Endothelial cell of umbilical vein (primary cell): Measurements from ENCODE around the gene LYPD5. TPM values are rescaled to one million over a fixed set of nuclear protein-coding genes. Genes with fewer than 3 reads are reported as not detected.

Source experiments
- BruUV-seq: library from RNA; stranded (reverse); fragments of 400-500 nt; replicated peaks from 2 replicates; lab custom pipeline; 2021; lab: Mats Ljungman, UMichigan
- CTCF ChIA-PET: fragments of 300-600, 350-600 bp; sonication (Branson Sonifier 250); formaldehyde crosslinking; loops from one replicate; lab custom pipeline; 2021; ENCODE audit warnings: antibody characterized with exemption, inconsistent platforms; lab: Charles Lee
- POLR2A ChIA-PET: fragments of 300-600, 350-600 bp; sonication (Branson Sonifier 250); formaldehyde crosslinking; loops from one replicate; lab custom pipeline; 2021; ENCODE audit warnings: antibody characterized with exemption, inconsistent platforms; lab: Charles Lee
- DNase-seq: peaks from one replicate; pipeline ENCODE4 v3.0.0-alpha.2; 2011; ENCODE audit warnings: low read depth, low spot score
- FAIRE-seq: peaks from 2 replicates; lab custom pipeline; 2011; peaks lifted over from hg19 to GRCh38; lab: Jason Lieb, UNC
- H2AFZ ChIP-seq: 2 replicates; pipeline ENCODE4 v1.6.0; 2012; ENCODE audit warnings: low read depth, low read length, control low read depth, inconsistent platforms
- H3K27ac ChIP-seq: 2 replicates; pipeline ENCODE4 v1.5.1; 2011; ENCODE audit warnings: low read depth, mild to moderate bottlenecking, control low read depth, low read length, moderate library complexity; ENCODE audit not compliant: insufficient read depth
- H3K27me3 ChIP-seq, 2 experiments: 2 replicates each; pipeline versions ENCODE4 v1.6.0 to v1.6.1; 2011; ENCODE audit warnings: low read length in 2 of 2, mixed read lengths in 1 of 2; ENCODE audit not compliant: control insufficient read depth in 2 of 2, insufficient read depth in 2 of 2
- H3K36me3 ChIP-seq, 2 experiments: 2 replicates in 1 of 2; 3 replicates in 1 of 2; pipeline ENCODE4 v1.5.1; 2011; ENCODE audit warnings: low read length in 2 of 2, mild to moderate bottlenecking in 1 of 2, moderate library complexity in 1 of 2; ENCODE audit not compliant: control insufficient read depth in 2 of 2, insufficient read depth in 2 of 2; ENCODE audit errors: extremely low read depth in 1 of 2
- H3K4me1 ChIP-seq: 3 replicates; pipeline ENCODE4 v1.5.1; 2011; ENCODE audit warnings: mild to moderate bottlenecking, low read length; ENCODE audit not compliant: control insufficient read depth, insufficient read depth; ENCODE audit errors: extremely low read depth
- H3K4me2 ChIP-seq: 2 replicates; pipeline ENCODE4 v1.6.1; 2011; ENCODE audit warnings: low read length, control low read depth, mixed read lengths; ENCODE audit not compliant: insufficient read depth
- H3K4me3 ChIP-seq, 3 experiments: fragments of 200-600 bp in 1 of 3; sonication (generic), shearing (Covaris generic) in 1 of 3; replicated peaks in 1 of 3; 2 replicates each; pipeline ENCODE4 v1.5.1; 2011 to 2016; ENCODE audit warnings: control low read depth in 3 of 3, low read length in 3 of 3, mild to moderate bottlenecking in 2 of 3, inconsistent platforms in 1 of 3, low read depth in 1 of 3, moderate library complexity in 1 of 3; ENCODE audit not compliant: insufficient read depth in 1 of 3
- H3K79me2 ChIP-seq: 2 replicates; pipeline ENCODE4 v1.6.0; 2012; ENCODE audit warnings: low read length, inconsistent platforms; ENCODE audit not compliant: control insufficient read depth, insufficient read depth
- H3K9ac ChIP-seq: replicated peaks from 2 replicates; pipeline ENCODE3; 2011; ENCODE audit warnings: low read length, control low read depth; ENCODE audit not compliant: insufficient read depth; ENCODE audit errors: extremely low read depth
- H3K9me1 ChIP-seq: replicated peaks from 3 replicates; pipeline ENCODE4 v1.6.0; 2011; ENCODE audit warnings: mild to moderate bottlenecking, low read length; ENCODE audit not compliant: control insufficient read depth, insufficient read depth; ENCODE audit errors: extremely low read depth
- H3K9me3 ChIP-seq: replicated peaks from 2 replicates; pipeline ENCODE4 v1.5.1; 2012; ENCODE audit warnings: low read length, inconsistent platforms; ENCODE audit not compliant: control insufficient read depth, insufficient read depth
- H4K20me1 ChIP-seq: replicated peaks from 2 replicates; pipeline ENCODE3; 2011; ENCODE audit warnings: mild to moderate bottlenecking, low read length; ENCODE audit not compliant: control insufficient read depth, insufficient read depth; ENCODE audit errors: extremely low read depth
- EZH2 ChIP-seq: IDR thresholded peaks from 2 replicates; pipeline ENCODE4 v1.6.1; 2012; ENCODE audit warnings: borderline replicate concordance, low read depth, mild to moderate bottlenecking, moderate library complexity, low read length, inconsistent platforms; ENCODE audit not compliant: severe bottlenecking
- FOS ChIP-seq: IDR thresholded peaks from 2 replicates; pipeline ENCODE4 v1.6.1; 2011; ENCODE audit warnings: mild to moderate bottlenecking, low read length, moderate library complexity, borderline replicate concordance; ENCODE audit not compliant: insufficient read depth
- GATA2 ChIP-seq: IDR thresholded peaks from 2 replicates; pipeline ENCODE4 v1.7.0; 2011; ENCODE audit warnings: low read depth, mild to moderate bottlenecking, moderate library complexity, mixed read lengths, low read length; ENCODE audit not compliant: insufficient read length, insufficient read depth
- JUN ChIP-seq: IDR thresholded peaks from 2 replicates; pipeline ENCODE4 v1.6.1; 2011; ENCODE audit warnings: borderline replicate concordance, low read depth; ENCODE audit not compliant: insufficient read length, insufficient read depth
- MAX ChIP-seq: IDR thresholded peaks from 2 replicates; pipeline ENCODE4 v1.6.1; 2011; ENCODE audit not compliant: insufficient read depth, insufficient read length
- MYC ChIP-seq: IDR thresholded peaks from one replicate; pipeline ENCODE4 v1.6.1; 2011; ENCODE audit warnings: mild to moderate bottlenecking, low read depth, low read length
- POLR2A ChIP-seq: IDR thresholded peaks from 2 replicates; pipeline ENCODE4 v1.6.1; 2012; ENCODE audit warnings: low read depth, mild to moderate bottlenecking, control low read depth, low read length
- POLR2AphosphoS5 ChIP-seq: IDR thresholded peaks from 2 replicates; pipeline ENCODE4 v1.6.1; 2012; ENCODE audit warnings: low read depth, mild to moderate bottlenecking, control low read depth, low read length, moderate library complexity; ENCODE audit not compliant: insufficient read depth
- dilution Hi-C: fragments of 300-500 bp; cut with MboI; formaldehyde crosslinking; loops from one replicate; pipeline ENCODE4 v1.15.0; 2019; ENCODE audit warnings: low sequenced_read_pairs; ENCODE audit not compliant: extremely low pct_ligation_motif_present
- intact Hi-C: fragments of 100-400 bp; cut with micrococcal nuclease; formaldehyde crosslinking; loops from one replicate; pipeline ENCODE4 v1.10.0; 2022
- polyA plus RNA-seq, 4 experiments: library from polyadenylated mRNA; depleted of rRNA in 3 of 4; stranded (reverse) in 3 of 4; unstranded in 1 of 4; fragments of >200 nt; gene quantifications; 2 replicates each; pipeline versions ENCODE4 v1.2.1 to v1.2.3, GENCODE V29; 2011 to 2012; ENCODE audit warnings: missing spikeins in 1 of 4
- total RNA-seq: library from RNA; stranded (reverse); gene quantifications from 2 replicates; pipeline ENCODE4 v1.2.3, GENCODE V29; 2021
- TF ChIP-seq, protein P1 (sequence below), 2 donors: IDR thresholded peaks; 1 replicate in 1 of 2; 2 replicates in 1 of 2; pipeline ENCODE4 v1.5.1; 2011; ENCODE audit warnings: low read length in 2 of 2, mild to moderate bottlenecking in 2 of 2, moderate library complexity in 2 of 2, control low read depth in 1 of 2, inconsistent platforms in 1 of 2, low read depth in 1 of 2; ENCODE audit not compliant: insufficient read depth in 1 of 2; ENCODE audit errors: extremely low read depth in 1 of 2

The LYPD5 gene
- total and polyA plus RNA-seq, 2 donors (not counting 3 experiments of a cell fraction or from before 2014, with no cell fraction given): 0.28 TPM; not detected in 1

GRCh38 chr19:43751466-43752220, 50.6 kb downstream of the LYPD5 start:
- TF ChIP-seq MAX: no peak
- no peak for TF ChIP-seq EZH2
- TF ChIP-seq JUN: no peak
- TF ChIP-seq FOS: no peak
- no peak for TF ChIP-seq POLR2A
- TF ChIP-seq GATA2: no peak
- TF ChIP-seq, protein P1, sequence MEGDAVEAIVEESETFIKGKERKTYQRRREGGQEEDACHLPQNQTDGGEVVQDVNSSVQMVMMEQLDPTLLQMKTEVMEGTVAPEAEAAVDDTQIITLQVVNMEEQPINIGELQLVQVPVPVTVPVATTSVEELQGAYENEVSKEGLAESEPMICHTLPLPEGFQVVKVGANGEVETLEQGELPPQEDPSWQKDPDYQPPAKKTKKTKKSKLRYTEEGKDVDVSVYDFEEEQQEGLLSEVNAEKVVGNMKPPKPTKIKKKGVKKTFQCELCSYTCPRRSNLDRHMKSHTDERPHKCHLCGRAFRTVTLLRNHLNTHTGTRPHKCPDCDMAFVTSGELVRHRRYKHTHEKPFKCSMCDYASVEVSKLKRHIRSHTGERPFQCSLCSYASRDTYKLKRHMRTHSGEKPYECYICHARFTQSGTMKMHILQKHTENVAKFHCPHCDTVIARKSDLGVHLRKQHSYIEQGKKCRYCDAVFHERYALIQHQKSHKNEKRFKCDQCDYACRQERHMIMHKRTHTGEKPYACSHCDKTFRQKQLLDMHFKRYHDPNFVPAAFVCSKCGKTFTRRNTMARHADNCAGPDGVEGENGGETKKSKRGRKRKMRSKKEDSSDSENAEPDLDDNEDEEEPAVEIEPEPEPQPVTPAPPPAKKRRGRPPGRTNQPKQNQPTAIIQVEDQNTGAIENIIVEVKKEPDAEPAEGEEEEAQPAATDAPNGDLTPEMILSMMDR (IDR thresholded peaks at IDR 0.05; ENCODE audit: extremely low read depth in 1 of 2, insufficient read depth in 1 of 2, low read depth in 1 of 2, low read length in 2 of 2): no peak
- no peak for TF ChIP-seq POLR2AphosphoS5
- no peak for TF ChIP-seq MYC
- FAIRE-seq: no peak
- H3K27me3 ChIP-seq: no peaks in the 10 kb centered on the region
- H2AFZ ChIP-seq: no peak overlapping the region
- H3K36me3 ChIP-seq: peaks cover 23 to 31% of the 10 kb centered on the region in 2 experiments
- H3K9me1 ChIP-seq: no peaks in the 10 kb centered on the region
- peaks cover 25% of the 10 kb centered on the region for H3K79me2 ChIP-seq
- no peak overlapping the region for H3K9ac ChIP-seq
- intact Hi-C loops: loop anchor here (10.0 kb wide), 1 partner anchor 363 kb away; the partner anchor contains the start of gene ZNF225
- POLR2A ChIA-PET: no interaction called here
- no peak overlapping the region for H3K4me3 ChIP-seq
- no peaks in the 10 kb centered on the region for H3K9me3 ChIP-seq
- dilution Hi-C loops: no loop called here
- CTCF ChIA-PET: interaction anchor here (1.0 to 4.3 kb wide), 6 partner anchors 13 to 89 kb away, joined by 3 to 25 read pairs (median 3); no protein-coding TSS in a partner anchor
- no peaks in the 10 kb centered on the region for H4K20me1 ChIP-seq
- H3K27ac ChIP-seq: no peak overlapping the region
- DNase-seq: no peak
- H3K4me2 ChIP-seq: no peak overlapping the region
- no TSS peak for BruUV-seq
- peaks cover 23% of the 10 kb centered on the region for H3K4me1 ChIP-seq
